22Rv1 (cell line): Measurements from ENCODE around the gene BANP.
"Not testable (repeated sequence)": the region's sequence is repeated elsewhere in the genome, so short reads cannot be mapped to it uniquely, and the experiment has no call there.

Source experiments
- ZFX ChIP-seq: fragments of 450-650 bp; IDR thresholded peaks from 2 replicates; pipeline ENCODE4 v1.6.1; 2017; ENCODE audit warnings: antibody characterized with exemption, borderline replicate concordance
- TF ChIP-seq, protein P1 (sequence below): fragments of 450-650 bp; IDR thresholded peaks from 2 replicates; pipeline ENCODE4 v1.5.1; 2017; ENCODE audit warnings: mild to moderate bottlenecking

DNA sequence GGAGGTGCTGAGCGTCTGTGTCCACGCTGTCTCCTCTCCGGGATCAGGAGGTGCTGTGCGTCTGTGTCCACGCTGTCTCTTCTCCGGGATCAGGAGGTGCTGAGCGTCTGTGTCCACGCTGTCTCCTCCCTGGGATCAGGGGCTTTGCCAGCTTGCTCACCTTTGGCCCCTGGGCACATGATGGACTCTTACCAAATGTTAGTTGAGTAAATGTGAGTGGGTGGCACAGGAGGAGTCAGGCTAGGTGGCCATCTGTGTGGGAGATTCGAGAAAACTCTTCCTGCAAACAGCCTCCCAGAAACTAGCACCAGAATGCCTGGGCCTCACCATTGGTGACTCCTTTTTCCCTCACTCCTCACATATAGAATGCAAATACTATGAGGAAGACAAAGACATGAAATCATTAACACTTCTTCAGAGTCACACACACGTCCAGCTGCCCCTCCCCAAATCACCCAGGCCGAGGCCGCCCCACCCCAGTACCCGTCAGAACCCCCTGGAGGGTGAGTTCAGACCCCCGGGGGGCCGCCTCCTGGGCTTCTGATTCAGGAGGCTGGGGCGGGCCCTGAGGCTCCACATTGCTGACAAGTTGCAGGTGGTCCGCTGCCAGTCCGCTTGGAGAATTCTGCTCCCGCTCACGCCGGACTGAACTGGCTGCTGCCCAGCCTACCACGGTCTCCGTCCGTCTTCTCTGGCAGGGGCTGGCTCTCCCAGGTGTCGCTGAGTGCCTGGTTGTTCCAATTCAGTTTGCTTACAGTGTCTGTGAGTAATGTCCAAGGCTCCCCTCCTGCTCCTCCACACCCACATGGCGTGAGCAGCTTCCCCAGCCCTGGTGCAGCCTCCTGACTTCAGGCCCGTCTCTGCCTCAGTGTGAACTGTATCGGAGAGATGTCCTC, 158.7 kb downstream of the BANP start:
- TF ChIP-seq, protein P1, sequence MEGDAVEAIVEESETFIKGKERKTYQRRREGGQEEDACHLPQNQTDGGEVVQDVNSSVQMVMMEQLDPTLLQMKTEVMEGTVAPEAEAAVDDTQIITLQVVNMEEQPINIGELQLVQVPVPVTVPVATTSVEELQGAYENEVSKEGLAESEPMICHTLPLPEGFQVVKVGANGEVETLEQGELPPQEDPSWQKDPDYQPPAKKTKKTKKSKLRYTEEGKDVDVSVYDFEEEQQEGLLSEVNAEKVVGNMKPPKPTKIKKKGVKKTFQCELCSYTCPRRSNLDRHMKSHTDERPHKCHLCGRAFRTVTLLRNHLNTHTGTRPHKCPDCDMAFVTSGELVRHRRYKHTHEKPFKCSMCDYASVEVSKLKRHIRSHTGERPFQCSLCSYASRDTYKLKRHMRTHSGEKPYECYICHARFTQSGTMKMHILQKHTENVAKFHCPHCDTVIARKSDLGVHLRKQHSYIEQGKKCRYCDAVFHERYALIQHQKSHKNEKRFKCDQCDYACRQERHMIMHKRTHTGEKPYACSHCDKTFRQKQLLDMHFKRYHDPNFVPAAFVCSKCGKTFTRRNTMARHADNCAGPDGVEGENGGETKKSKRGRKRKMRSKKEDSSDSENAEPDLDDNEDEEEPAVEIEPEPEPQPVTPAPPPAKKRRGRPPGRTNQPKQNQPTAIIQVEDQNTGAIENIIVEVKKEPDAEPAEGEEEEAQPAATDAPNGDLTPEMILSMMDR: not testable (repeated sequence)
- not testable (repeated sequence) for TF ChIP-seq ZFX
